CD4-positive, alpha-beta T cell (primary cell): Measurements from ENCODE around the gene GARIN5A. TPM values are rescaled to one million over a fixed set of nuclear protein-coding genes. Genes with fewer than 3 reads are reported as not detected.
A peak's percentile ranks its signal among the peaks of the same experiment; 100 is the strongest.

Experiments
- ATAC-seq: fragments of 200-7000 bp; cut with Tn5 transposase; one replicate; pipeline ENCODE4 v1.10.0; 2022; ENCODE audit warnings: mild to moderate bottlenecking; ENCODE audit not compliant: poor library complexity
- CTCF ChIA-PET: fragments of 350-600 bp; sonication (Branson Sonifier 250); formaldehyde crosslinking; loops from one replicate; lab custom pipeline; 2021; ENCODE audit warnings: antibody characterized with exemption, inconsistent platforms; lab: Charles Lee
- POLR2A ChIA-PET: fragments of 350-600 bp; sonication (Branson Sonifier 250); formaldehyde crosslinking; loops from one replicate; lab custom pipeline; 2021; ENCODE audit warnings: antibody characterized with exemption, inconsistent platforms; lab: Charles Lee
- DNase-seq, 14 experiments: peaks; one replicate each; pipeline ENCODE4 v3.0.0-alpha.2; 2013 to 2020; ENCODE audit warnings: mixed read lengths in 2 of 14
- H3K27ac ChIP-seq, 2 donors: one replicate each; pipeline versions ENCODE4 v1.5.1 to v1.7.0; 2013; ENCODE audit warnings: low read length in 2 of 2, low read depth in 1 of 2, mild to moderate bottlenecking in 1 of 2
- H3K27me3 ChIP-seq, 2 experiments: 1 replicate in 1 of 2; 2 replicates in 1 of 2; pipeline versions ENCODE4 v1.6.1 to v1.7.0; 2013; ENCODE audit warnings: low read length in 2 of 2, control low read depth in 1 of 2, mild to moderate bottlenecking in 1 of 2, moderate library complexity in 1 of 2; ENCODE audit not compliant: insufficient read depth in 2 of 2, control insufficient read depth in 1 of 2
- H3K36me3 ChIP-seq: one replicate; pipeline ENCODE4 v1.6.1; 2013; ENCODE audit warnings: low read length, control low read depth; ENCODE audit not compliant: insufficient read depth
- H3K4me1 ChIP-seq: one replicate; pipeline ENCODE4 v1.6.1; 2013; ENCODE audit warnings: low read length, control low read depth; ENCODE audit not compliant: insufficient read depth
- H3K4me3 ChIP-seq: one replicate; pipeline ENCODE4 v1.5.1; 2013; ENCODE audit warnings: mild to moderate bottlenecking, low read length, moderate library complexity
- H3K9me3 ChIP-seq, 2 experiments: 1 replicate in 1 of 2; 2 replicates in 1 of 2; pipeline versions ENCODE4 v1.6.1 to v1.7.0; 2013; ENCODE audit warnings: low read length in 2 of 2, mild to moderate bottlenecking in 2 of 2, control low read depth in 1 of 2, moderate library complexity in 1 of 2; ENCODE audit not compliant: control insufficient read depth in 1 of 2, insufficient read depth in 1 of 2
- H3K27ac Mint-ChIP-seq: one replicate; pipeline ENCODE4 v1.8.0; 2020; ENCODE audit warnings: mixed read lengths
- H3K27me3 Mint-ChIP-seq: one replicate; pipeline ENCODE4 v1.8.0; 2021; ENCODE audit warnings: mixed read lengths
- H3K36me3 Mint-ChIP-seq: one replicate; pipeline ENCODE4 v1.8.0; 2021; ENCODE audit warnings: low read depth, mixed read lengths
- H3K4me1 Mint-ChIP-seq: one replicate; pipeline ENCODE4 v1.8.0; 2021; ENCODE audit warnings: low read depth, mixed read lengths
- H3K4me3 Mint-ChIP-seq: one replicate; pipeline ENCODE4 v1.8.0; 2020; ENCODE audit warnings: mild to moderate bottlenecking, mixed read lengths
- H3K9me3 Mint-ChIP-seq: one replicate; pipeline ENCODE4 v1.8.0; 2020; ENCODE audit warnings: mixed read lengths
- CTCF ChIP-seq: fragments of 200-600 bp; IDR thresholded peaks from one replicate; pipeline ENCODE4 v1.8.0; 2022; ENCODE audit warnings: antibody characterized with exemption, mild to moderate bottlenecking
- intact Hi-C, 2 experiments: fragments of 100-400 bp; cut with DNase I in 1 of 2; cut with micrococcal nuclease in 1 of 2; formaldehyde crosslinking; loops; one replicate each; pipeline versions ENCODE4 v1.15.1 to v1.9.0; 2023 to 2025; cut with DNase I, micrococcal nuclease
- total RNA-seq, 174 experiments: library from RNA in 2 of 174; stranded (reverse) in 2 of 174; gene quantifications; one replicate each; pipeline ENCODE4 v1.2.3 and lab custom pipeline; 2021 to 2026

The GARIN5A gene
- total RNA-seq, 2 experiments from 2014 or later, result 0.50 TPM; not detected in 1

DNA sequence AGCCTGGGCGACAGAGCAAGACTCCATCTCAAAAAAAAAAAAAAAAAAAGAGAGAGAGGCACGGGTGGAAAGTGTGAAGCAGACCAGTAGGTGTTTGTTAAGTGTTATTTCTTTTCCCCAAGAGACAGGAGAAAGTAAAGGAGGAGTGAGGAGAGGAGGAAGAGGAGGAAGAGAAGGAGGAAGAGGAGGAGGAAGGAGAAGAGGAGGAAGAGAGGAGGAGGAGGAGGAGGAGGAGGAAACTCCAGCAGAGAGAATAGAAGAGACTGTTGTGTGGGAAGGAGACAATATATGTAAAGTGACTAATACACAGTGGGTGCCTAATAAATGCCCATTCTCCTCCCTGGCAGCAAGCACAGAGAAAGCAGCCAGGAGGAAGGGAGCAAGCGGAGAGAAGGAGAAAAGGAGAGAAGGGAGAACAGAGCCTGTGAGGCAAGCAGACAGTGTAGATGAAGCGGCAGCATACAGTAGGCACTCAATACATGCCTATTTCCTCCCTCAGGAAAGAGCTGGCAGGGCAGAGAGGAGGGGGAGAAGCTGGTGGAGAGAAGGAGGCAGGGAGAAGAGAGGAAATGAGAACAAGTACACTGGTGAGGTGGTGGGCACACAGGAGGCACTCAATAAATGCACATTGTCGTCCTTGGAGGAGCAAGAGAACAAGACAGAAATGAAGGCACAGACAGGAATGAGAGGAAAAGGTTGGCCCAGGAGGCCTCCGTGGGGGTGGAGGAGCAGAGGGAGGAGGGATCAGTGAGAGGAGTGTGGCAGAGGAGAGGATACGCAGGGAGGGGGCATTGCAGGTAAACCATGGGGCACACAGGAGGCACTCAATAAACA, 17.8 kb upstream of the GARIN5A start:
- peaks cover 29% of the 10 kb centered on the region for H3K4me1 Mint-ChIP-seq
- no peak overlapping the region for H3K4me3 Mint-ChIP-seq
- Histone ChIP-seq H3K9me3 (no peaks in the 10 kb centered on the region), H3K4me1 (peaks cover 16% of the 10 kb centered on the region), H3K4me3 (no peak overlapping the region), H3K27me3 (no peaks in the 10 kb centered on the region), H3K36me3 (no peaks in the 10 kb centered on the region), H3K27ac (no peak overlapping the region)
- intact Hi-C loops, result no loop called here
- peak overlapping the region; percentile 36 for H3K27ac Mint-ChIP-seq
- no peak for DNase-seq
- ChIA-PET POLR2A (no interaction called here), CTCF (no interaction called here)
- ATAC-seq, result no peak
- H3K9me3 Mint-ChIP-seq, result no peaks in the 10 kb centered on the region
- H3K27me3 Mint-ChIP-seq, result no peaks in the 10 kb centered on the region
- H3K36me3 Mint-ChIP-seq, result peaks cover 9% of the 10 kb centered on the region
- no peak for TF ChIP-seq CTCF

DNA sequence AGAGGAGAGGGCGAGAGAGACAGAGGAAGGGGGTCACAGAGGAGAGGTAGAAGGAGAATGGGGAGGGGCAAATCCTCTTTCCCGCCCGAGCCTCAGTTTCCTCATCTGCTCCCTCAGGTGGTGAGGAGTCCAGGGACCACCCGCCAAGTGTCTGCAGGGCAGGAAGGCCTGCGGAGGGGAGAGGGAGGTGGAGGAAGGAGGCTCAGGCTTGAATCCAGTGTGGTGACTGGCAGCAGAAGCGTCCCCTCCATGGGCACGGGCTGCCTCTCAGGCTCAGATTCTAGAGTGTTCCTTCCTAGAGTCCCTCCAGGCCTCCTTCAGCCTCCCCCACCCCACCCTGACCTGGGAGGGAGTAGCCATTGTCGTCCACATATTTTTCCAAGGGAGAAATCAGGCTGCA, 16.5 kb upstream of the GARIN5A start:
- Mint-ChIP-seq H3K36me3 (peaks cover 14% of the 10 kb centered on the region), H3K27me3 (no peaks in the 10 kb centered on the region), H3K4me1 (peaks cover 37% of the 10 kb centered on the region), H3K9me3 (no peaks in the 10 kb centered on the region), H3K27ac (no peak overlapping the region), H3K4me3 (no peak overlapping the region)
- H3K4me1 ChIP-seq, result peaks cover 16% of the 10 kb centered on the region
- H3K27ac ChIP-seq, result no peak overlapping the region
- intact Hi-C loops, result no loop called here
- DNase-seq (no peak), ATAC-seq (no peak)
- CTCF ChIA-PET, result no interaction called here
- H3K27me3 ChIP-seq, result no peaks in the 10 kb centered on the region
- no peak for TF ChIP-seq CTCF
- no peaks in the 10 kb centered on the region for H3K36me3 ChIP-seq
- H3K4me3 ChIP-seq, result no peak overlapping the region
- H3K9me3 ChIP-seq, result no peaks in the 10 kb centered on the region
- POLR2A ChIA-PET, result no interaction called here

- no peak overlapping the region for H3K27ac ChIP-seq
- intact Hi-C loops, result no loop called here
- no peaks in the 10 kb centered on the region for H3K9me3 ChIP-seq
- no peaks in the 10 kb centered on the region for H3K9me3 Mint-ChIP-seq
- peaks cover 14% of the 10 kb centered on the region for H3K36me3 Mint-ChIP-seq
- POLR2A ChIA-PET, result no interaction called here
- H3K4me3 Mint-ChIP-seq, result no peak overlapping the region
- H3K4me1 ChIP-seq, result peaks cover 20% of the 10 kb centered on the region
- no peaks in the 10 kb centered on the region for H3K27me3 Mint-ChIP-seq
- ATAC-seq (peak; percentile 91), DNase-seq (peak in 7 of 14 experiments; percentile 15 to 50 (median 30))
- no peak overlapping the region for H3K4me3 ChIP-seq
- no peak overlapping the region for H3K27ac Mint-ChIP-seq
- no peaks in the 10 kb centered on the region for H3K27me3 ChIP-seq
- TF ChIP-seq CTCF, result no peak
- peaks cover 37% of the 10 kb centered on the region for H3K4me1 Mint-ChIP-seq
- no peaks in the 10 kb centered on the region for H3K36me3 ChIP-seq
- CTCF ChIA-PET, result no interaction called here
These were observed 15.8 kb upstream of the GARIN5A start for GRCh38 chr19:50492303-50493052.
